Glutamatergic neuron (in vitro differentiated cells): Measurements from ENCODE around the gene MSANTD4. TPM values are rescaled to one million over a fixed set of nuclear protein-coding genes. Genes with fewer than 3 reads are reported as not detected.

Experiments
- DNase-seq: peaks from one replicate; pipeline ENCODE4 v3.0.0; 2022
- H3K27ac Mint-ChIP-seq: one replicate; pipeline ENCODE4 v1.8.0; 2020; ENCODE audit warnings: mild to moderate bottlenecking, mixed read lengths, inconsistent platforms; ENCODE audit not compliant: unreplicated experiment
- H3K27me3 Mint-ChIP-seq: one replicate; pipeline ENCODE4 v1.8.0; 2020; ENCODE audit warnings: mild to moderate bottlenecking, moderate library complexity, mixed read lengths, inconsistent platforms; ENCODE audit not compliant: unreplicated experiment
- H3K36me3 Mint-ChIP-seq: one replicate; pipeline ENCODE4 v1.8.0; 2020; ENCODE audit warnings: mild to moderate bottlenecking, mixed read lengths, inconsistent platforms; ENCODE audit not compliant: unreplicated experiment
- H3K4me1 Mint-ChIP-seq: one replicate; pipeline ENCODE4 v1.8.0; 2020; ENCODE audit warnings: mild to moderate bottlenecking, low read depth, mixed read lengths, inconsistent platforms; ENCODE audit not compliant: unreplicated experiment
- H3K4me3 Mint-ChIP-seq: one replicate; pipeline ENCODE4 v1.8.0; 2020; ENCODE audit warnings: mild to moderate bottlenecking, mixed read lengths, inconsistent platforms; ENCODE audit not compliant: unreplicated experiment
- H3K9me3 Mint-ChIP-seq: one replicate; pipeline ENCODE4 v1.8.0; 2020; ENCODE audit warnings: mild to moderate bottlenecking, moderate library complexity, mixed read lengths, inconsistent platforms; ENCODE audit not compliant: unreplicated experiment
- CTCF ChIP-seq: fragments of 200-600 bp; sonication (generic); IDR thresholded peaks from one replicate; pipeline ENCODE4 v1.5.0; 2021; ENCODE audit not compliant: partially characterized antibody, unreplicated experiment
- total RNA-seq: library from RNA; stranded (reverse); fragmentation: NEBNext Ultra II Directional; extraction: Animal tissue kit (Norgen Biotek cat#: 25700); gene quantifications from one replicate; pipeline ENCODE4 v1.2.1, GENCODE V29; 2021; ENCODE audit not compliant: unreplicated experiment

Gene MSANTD4
- total RNA-seq, 1 donor from 2014 or later: 46.4 TPM

DNA sequence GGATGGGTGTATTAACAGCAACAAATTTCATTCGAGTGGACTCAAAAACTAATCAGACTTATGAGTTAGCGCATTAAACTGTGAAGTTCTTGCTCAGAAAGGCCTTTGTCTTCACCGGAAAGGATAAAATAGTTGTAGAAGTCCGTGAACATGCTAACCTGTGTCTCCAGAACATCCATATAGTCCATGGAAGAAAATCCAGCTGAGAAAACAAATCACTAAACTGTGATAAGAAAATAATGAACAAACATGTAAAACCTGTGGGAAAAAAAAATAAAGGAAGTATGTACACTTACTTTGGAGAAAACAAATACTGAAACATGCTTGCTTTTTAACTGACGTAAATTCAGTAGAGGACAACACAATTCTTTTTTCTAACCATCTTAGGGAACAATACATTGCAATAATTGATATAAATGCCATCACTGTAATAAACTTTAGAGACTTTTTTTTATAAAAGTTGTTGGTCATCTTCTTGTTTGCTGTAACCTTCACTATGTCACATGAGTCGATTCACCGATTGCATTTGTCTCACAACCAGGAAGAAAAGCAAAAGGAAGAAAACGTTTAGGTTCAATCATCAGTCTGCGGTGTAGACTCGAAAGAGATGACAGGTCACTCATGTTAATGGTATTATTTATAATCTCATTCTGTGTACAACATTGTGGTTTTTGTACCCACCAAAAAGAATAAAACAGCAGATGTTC lies 41.9 kb downstream of the MSANTD4 start:
- Mint-ChIP-seq H3K4me1 (no peaks in the 10 kb centered on the region), H3K4me3 (no peak overlapping the region), H3K36me3 (no peaks in the 10 kb centered on the region), H3K27me3 (no peaks in the 10 kb centered on the region), H3K27ac (no peak overlapping the region), H3K9me3 (no peaks in the 10 kb centered on the region)
- no peak for DNase-seq
- TF ChIP-seq CTCF: no peak

DNA sequence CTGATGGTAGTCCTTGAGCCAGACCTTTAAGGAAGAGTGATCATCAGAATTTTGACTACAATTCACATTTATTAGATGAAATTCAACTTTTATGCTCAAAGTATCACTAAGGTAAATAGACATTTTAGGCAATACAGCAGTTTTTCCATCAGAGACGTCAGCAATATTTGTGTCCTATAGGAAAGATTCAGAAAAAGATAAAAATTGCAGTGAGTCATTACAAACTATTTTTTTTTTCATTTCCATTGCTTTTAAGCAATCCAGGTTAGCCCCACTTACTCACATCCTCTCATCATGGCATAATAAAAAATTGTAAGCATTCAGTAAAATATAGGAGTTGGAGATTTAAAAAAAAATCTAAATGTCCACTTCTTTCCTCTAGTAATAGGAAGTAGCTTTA lies 46.9 kb downstream of the MSANTD4 start:
- no peak for DNase-seq
- H3K4me1 Mint-ChIP-seq: no peaks in the 10 kb centered on the region
- no peaks in the 10 kb centered on the region for H3K9me3 Mint-ChIP-seq
- H3K36me3 Mint-ChIP-seq: no peaks in the 10 kb centered on the region
- H3K4me3 Mint-ChIP-seq: no peak overlapping the region
- no peaks in the 10 kb centered on the region for H3K27me3 Mint-ChIP-seq
- TF ChIP-seq CTCF: no peak
- H3K27ac Mint-ChIP-seq: no peak overlapping the region

DNA sequence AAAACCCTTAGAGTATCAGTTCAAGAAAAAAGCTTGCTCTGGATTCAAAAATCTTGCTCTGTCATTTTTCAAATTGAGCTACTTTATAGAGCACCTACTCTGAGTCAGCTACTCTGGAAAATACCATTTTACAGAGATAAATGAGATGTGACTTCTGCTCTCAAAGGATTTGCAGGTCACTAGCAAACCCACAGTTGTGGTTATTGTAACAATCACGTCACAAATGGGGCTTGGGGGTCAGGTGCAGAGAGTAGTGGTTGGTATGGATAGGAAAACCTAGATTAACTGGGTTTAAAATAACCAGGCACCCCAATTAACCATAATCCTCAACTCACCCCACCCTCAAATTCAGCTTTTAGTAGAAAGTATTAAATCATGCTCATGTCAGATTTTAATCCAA lies 52.3 kb downstream of the MSANTD4 start:
- H3K36me3 Mint-ChIP-seq: no peaks in the 10 kb centered on the region
- H3K27ac Mint-ChIP-seq: no peak overlapping the region
- TF ChIP-seq CTCF: no peak
- peaks cover 1% of the 10 kb centered on the region for H3K4me1 Mint-ChIP-seq
- H3K27me3 Mint-ChIP-seq: no peaks in the 10 kb centered on the region
- H3K9me3 Mint-ChIP-seq: no peaks in the 10 kb centered on the region
- DNase-seq: no peak
- no peak overlapping the region for H3K4me3 Mint-ChIP-seq

DNA sequence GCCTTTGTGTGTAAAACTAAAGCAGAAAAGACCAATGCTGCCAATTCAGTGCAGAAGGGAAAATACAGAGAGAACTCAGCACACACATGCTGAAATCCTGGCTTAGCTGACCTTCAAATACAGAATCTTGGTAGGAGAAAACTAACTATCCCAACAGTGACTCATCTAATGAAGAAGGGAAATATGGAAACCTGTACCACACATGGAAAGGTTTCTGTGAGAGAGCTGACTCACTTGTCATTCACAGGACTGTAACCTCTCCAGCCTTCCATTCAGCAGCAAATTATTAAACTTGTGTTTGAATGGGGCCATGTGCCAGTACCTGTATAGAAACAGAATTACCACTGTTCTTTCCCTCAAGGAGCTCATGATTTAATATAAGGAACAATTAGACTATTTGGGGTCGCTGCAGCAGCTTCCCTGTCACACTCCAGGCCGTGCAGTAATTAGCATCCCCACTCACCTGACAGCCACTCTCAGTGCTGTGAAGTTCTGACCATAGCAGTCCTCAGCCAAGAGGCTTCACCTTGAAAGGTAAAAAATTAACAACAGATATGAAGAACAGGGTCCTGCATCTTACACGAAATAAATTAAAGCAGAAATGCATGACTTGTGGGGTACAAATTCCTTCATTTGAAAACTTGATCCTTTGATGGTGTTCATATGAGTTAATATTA lies 53.9 kb downstream of the MSANTD4 start:
- TF ChIP-seq CTCF: no peak
- H3K27me3 Mint-ChIP-seq: no peaks in the 10 kb centered on the region
- no peaks in the 10 kb centered on the region for H3K36me3 Mint-ChIP-seq
- H3K4me3 Mint-ChIP-seq: no peak overlapping the region
- H3K27ac Mint-ChIP-seq: no peak overlapping the region
- H3K9me3 Mint-ChIP-seq: no peaks in the 10 kb centered on the region
- DNase-seq: no peak
- H3K4me1 Mint-ChIP-seq: peaks cover 3% of the 10 kb centered on the region
